Gastrocnemius medialis (tissue), 4 donors: Measurements from ENCODE around the gene FCER2.

Source experiments
- POLR2A ChIP-seq, 2 donors: fragments of 450-650 bp; IDR thresholded peaks; one replicate each; pipeline ENCODE4 v1.6.1; 2017; ENCODE audit warnings: antibody characterized with exemption in 2 of 2, mild to moderate bottlenecking in 2 of 2, moderate library complexity in 2 of 2
- TF ChIP-seq, protein P1 (sequence below), 5 experiments: fragments of 450-650 bp in 3 of 5; fragments of 200-600 bp in 2 of 5; sonication (generic) in 2 of 5; IDR thresholded peaks in 4 of 5; conservative IDR thresholded peaks in 1 of 5; 1 replicate in 4 of 5; 2 replicates in 1 of 5; pipeline ENCODE4 v1.5.1; 2016 to 2019; ENCODE audit warnings: antibody characterized with exemption in 5 of 5, mild to moderate bottlenecking in 3 of 5, moderate library complexity in 3 of 5

DNA sequence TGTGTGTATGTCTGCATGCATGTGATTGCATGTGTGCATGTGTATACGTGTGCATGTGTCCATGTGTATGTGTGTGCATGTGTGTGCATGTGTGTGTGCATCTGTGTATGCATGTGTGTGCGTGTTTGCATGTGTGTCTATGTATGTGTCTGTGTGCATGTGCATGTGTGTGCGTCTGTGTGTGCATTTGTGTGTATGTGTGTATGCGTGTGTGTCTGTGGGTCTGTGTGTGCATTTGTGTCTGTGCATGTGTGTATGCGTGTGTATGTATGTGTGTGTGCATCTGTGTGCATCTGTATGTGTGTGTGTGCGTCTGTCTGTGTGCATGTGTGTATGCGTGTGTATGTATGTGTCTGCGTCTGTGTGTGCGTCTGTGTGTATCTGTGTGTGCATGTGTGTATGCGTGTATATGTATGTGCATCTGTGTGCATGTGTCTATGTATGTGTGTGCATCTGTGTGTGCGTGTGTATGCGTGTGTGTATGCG, 62.0 kb downstream of the FCER2 start:
- TF ChIP-seq, protein P1, sequence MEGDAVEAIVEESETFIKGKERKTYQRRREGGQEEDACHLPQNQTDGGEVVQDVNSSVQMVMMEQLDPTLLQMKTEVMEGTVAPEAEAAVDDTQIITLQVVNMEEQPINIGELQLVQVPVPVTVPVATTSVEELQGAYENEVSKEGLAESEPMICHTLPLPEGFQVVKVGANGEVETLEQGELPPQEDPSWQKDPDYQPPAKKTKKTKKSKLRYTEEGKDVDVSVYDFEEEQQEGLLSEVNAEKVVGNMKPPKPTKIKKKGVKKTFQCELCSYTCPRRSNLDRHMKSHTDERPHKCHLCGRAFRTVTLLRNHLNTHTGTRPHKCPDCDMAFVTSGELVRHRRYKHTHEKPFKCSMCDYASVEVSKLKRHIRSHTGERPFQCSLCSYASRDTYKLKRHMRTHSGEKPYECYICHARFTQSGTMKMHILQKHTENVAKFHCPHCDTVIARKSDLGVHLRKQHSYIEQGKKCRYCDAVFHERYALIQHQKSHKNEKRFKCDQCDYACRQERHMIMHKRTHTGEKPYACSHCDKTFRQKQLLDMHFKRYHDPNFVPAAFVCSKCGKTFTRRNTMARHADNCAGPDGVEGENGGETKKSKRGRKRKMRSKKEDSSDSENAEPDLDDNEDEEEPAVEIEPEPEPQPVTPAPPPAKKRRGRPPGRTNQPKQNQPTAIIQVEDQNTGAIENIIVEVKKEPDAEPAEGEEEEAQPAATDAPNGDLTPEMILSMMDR (IDR thresholded peaks at IDR 0.05 in 4 of 5, conservative IDR thresholded peaks at IDR 0.05 in 1 of 5) = no peak
- no peak for TF ChIP-seq POLR2A (IDR thresholded peaks at IDR 0.05)
